ENCODE results near the gene VARS2.

- TF ChIP-seq CTCF (IDR thresholded peaks at IDR 0.05) (no peak), EP300 (IDR thresholded peaks at IDR 0.05) (no peak), POLR2A (IDR thresholded peaks at IDR 0.05) (no peak), POLR2AphosphoS5 (IDR thresholded peaks at IDR 0.05) (no peak)
Observed at GRCh38 chr6:30931969-30932645, 18.1 kb downstream of the VARS2 start, which contains the start of gene SFTA2.

Measured in sigmoid colon (tissue), 4 donors.